PC-3 (cell line): ENCODE data around the gene CCDC178.

Experiments used
- EZH2 ChIP-seq: fragments of 300-600 bp; sonication (generic); IDR thresholded peaks from one replicate; pipeline ENCODE4 v1.6.1; 2017; ENCODE audit warnings: antibody characterized with exemption, mild to moderate bottlenecking, low read length; ENCODE audit not compliant: unreplicated experiment
- EZH2phosphoT487 ChIP-seq: fragments of 300-600 bp; sonication (generic); IDR thresholded peaks from 2 replicates; pipeline ENCODE4 v1.6.1; 2018; ENCODE audit warnings: mild to moderate bottlenecking, antibody characterized with exemption, low read length, borderline replicate concordance
- TF ChIP-seq, protein P1 (sequence below): fragments of 300-600 bp; sonication (generic); conservative IDR thresholded peaks from 2 replicates; pipeline ENCODE4 v1.5.1; 2017; ENCODE audit warnings: antibody characterized with exemption, low read depth, mild to moderate bottlenecking, low read length

DNA sequence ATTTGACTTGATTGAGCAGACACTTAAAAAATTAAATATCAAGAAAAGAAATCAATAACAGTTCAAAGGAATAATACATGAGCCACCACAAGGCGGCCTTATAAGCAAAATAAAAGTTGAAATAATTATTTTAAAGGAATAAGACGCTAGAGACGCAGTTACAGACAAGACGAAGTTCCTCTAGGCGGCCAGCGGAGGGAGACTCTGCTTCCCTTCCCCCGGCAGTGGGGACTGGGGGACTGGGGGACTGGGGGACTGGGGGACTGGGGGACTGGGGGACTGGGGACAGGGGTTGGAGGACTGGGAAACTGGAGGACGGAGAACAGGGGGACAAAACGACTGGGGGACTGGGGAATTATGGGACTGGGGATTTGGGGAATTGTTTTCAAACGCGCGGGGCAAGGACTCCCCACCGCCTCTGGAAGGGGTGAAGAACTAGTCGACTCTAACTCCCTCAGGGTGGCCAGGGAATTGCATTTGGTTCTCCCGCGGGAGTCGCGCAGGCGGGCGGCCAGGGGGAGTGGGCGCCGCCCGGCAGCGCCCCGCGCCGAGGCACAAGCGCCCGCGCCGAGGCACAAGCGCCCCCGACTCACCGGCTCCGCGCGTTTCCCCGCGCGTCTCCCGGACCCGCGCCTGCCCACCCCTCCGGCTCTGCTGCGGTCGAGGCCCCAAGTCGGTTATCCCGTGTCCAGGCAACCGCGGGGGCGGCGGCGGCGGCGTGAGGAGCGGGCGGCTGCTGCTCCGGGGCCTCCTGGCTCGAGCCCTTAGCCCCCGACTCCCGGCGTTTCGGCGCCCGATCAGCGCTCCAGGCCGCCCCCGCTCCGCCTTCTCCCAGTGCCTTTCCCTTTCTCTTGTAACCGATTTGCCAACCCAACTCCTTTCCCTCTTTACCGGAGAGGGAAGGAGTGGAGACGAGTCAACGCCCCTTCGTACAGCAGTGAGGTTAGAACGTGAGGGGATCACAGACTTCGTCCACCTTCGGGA is at the start of gene CCDC178:
- TF ChIP-seq, protein P1, sequence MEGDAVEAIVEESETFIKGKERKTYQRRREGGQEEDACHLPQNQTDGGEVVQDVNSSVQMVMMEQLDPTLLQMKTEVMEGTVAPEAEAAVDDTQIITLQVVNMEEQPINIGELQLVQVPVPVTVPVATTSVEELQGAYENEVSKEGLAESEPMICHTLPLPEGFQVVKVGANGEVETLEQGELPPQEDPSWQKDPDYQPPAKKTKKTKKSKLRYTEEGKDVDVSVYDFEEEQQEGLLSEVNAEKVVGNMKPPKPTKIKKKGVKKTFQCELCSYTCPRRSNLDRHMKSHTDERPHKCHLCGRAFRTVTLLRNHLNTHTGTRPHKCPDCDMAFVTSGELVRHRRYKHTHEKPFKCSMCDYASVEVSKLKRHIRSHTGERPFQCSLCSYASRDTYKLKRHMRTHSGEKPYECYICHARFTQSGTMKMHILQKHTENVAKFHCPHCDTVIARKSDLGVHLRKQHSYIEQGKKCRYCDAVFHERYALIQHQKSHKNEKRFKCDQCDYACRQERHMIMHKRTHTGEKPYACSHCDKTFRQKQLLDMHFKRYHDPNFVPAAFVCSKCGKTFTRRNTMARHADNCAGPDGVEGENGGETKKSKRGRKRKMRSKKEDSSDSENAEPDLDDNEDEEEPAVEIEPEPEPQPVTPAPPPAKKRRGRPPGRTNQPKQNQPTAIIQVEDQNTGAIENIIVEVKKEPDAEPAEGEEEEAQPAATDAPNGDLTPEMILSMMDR: 0 out of 2 replicates have a peak, but pooled peaks have one; percentile 17
- no peak for TF ChIP-seq EZH2phosphoT487
- TF ChIP-seq EZH2: no peak
